22Rv1 (cell line): ENCODE measurements around the gene DYNC2H1.

Experiments used
- CTCF ChIP-seq: fragments of 450-650 bp; IDR thresholded peaks from 2 replicates; pipeline ENCODE4 v1.5.1; 2017; ENCODE audit warnings: mild to moderate bottlenecking
- ZFX ChIP-seq: fragments of 450-650 bp; IDR thresholded peaks from 2 replicates; pipeline ENCODE4 v1.6.1; 2017; ENCODE audit warnings: antibody characterized with exemption, borderline replicate concordance

- TF ChIP-seq CTCF (no peak), ZFX (no peak)
These were observed 5.6 kb downstream of the DYNC2H1 start for GRCh38 chr11:103114836-103115235.
